ENCODE data around the gene SLC49A4.

The SLC49A4 gene

GRCh38 chr3:122758877-122759560 lies 35.9 kb upstream of the SLC49A4 start:
- DNase-seq (ENCODE audit: low read depth, low spot score), result no peak
- no peak overlapping the region for H3K4me3 ChIP-seq (ENCODE audit: low read depth, low read length)
- no peak for TF ChIP-seq CTCF (IDR thresholded peaks at IDR 0.05; ENCODE audit: low read depth, low read length)
- in situ Hi-C loops (cut with HindIII; ENCODE audit: low sequenced_read_pairs), result no loop called here

- no peak for DNase-seq (ENCODE audit: low read depth, low spot score)
- H3K4me3 ChIP-seq (ENCODE audit: low read depth, low read length), result no peak overlapping the region
- in situ Hi-C loops (cut with HindIII; ENCODE audit: low sequenced_read_pairs), result no loop called here
- no peak for TF ChIP-seq CTCF (IDR thresholded peaks at IDR 0.05; ENCODE audit: low read depth, low read length)
Measured at GRCh38 chr3:122760453-122761271, 34.2 kb upstream of the SLC49A4 start.

GRCh38 chr3:122766430-122766829 lies 28.4 kb upstream of the SLC49A4 start:
- in situ Hi-C loops (cut with HindIII; ENCODE audit: low sequenced_read_pairs), result no loop called here
- no peak for DNase-seq (ENCODE audit: low read depth, low spot score)
- H3K4me3 ChIP-seq (ENCODE audit: low read depth, low read length), result no peak overlapping the region
- no peak for TF ChIP-seq CTCF (IDR thresholded peaks at IDR 0.05; ENCODE audit: low read depth, low read length)

- no peak overlapping the region for H3K4me3 ChIP-seq (ENCODE audit: low read depth, low read length)
- DNase-seq (ENCODE audit: low read depth, low spot score), result no peak
- in situ Hi-C loops (cut with HindIII; ENCODE audit: low sequenced_read_pairs), result no loop called here
Measured at GRCh38 chr3:122767540-122768372, 27.1 kb upstream of the SLC49A4 start.

GRCh38 chr3:122770521-122771202 lies 24.2 kb upstream of the SLC49A4 start:
- in situ Hi-C loops (cut with HindIII; ENCODE audit: low sequenced_read_pairs), result no loop called here

More at GRCh38 chr3:122767540-122768372, 27.1 kb upstream of the SLC49A4 start:
- TF ChIP-seq CTCF (IDR thresholded peaks at IDR 0.05; ENCODE audit: low read depth, low read length), result no peak

More at GRCh38 chr3:122770521-122771202, 24.2 kb upstream of the SLC49A4 start:
- no peak for TF ChIP-seq CTCF (IDR thresholded peaks at IDR 0.05; ENCODE audit: low read depth, low read length)
- no peak overlapping the region for H3K4me3 ChIP-seq (ENCODE audit: low read depth, low read length)
- DNase-seq (ENCODE audit: low read depth, low spot score), result no peak
